K562 (cell line): ENCODE data around the gene MICAL2. TPM values are rescaled to one million over a fixed set of nuclear protein-coding genes. Genes with fewer than 3 reads are reported as not detected.

ENCODE experiments used
- AFF1 ChIP-seq, 2 experiments: fragments of 450-650 bp; IDR thresholded peaks; 2 replicates each; pipeline ENCODE4 v1.6.1; 2018; ENCODE audit warnings: mild to moderate bottlenecking in 2 of 2, low read depth in 1 of 2; ENCODE audit not compliant: partially characterized antibody in 2 of 2
- ATF3 ChIP-seq, 2 experiments: fragments of 450-650 bp in 1 of 2; sonication (generic) in 1 of 2; formaldehyde crosslinking in 1 of 2; IDR thresholded peaks in 1 of 2; conservative IDR thresholded peaks in 1 of 2; 2 replicates each; pipeline versions ENCODE4 v1.6.1 to v1.8.1; 2016 to 2023; ENCODE audit warnings: mild to moderate bottlenecking in 2 of 2, moderate library complexity in 2 of 2, inconsistent platforms in 1 of 2, missing genetic modification reagents in 1 of 2
- ATF7 ChIP-seq: fragments of 450-650 bp; IDR thresholded peaks from 2 replicates; pipeline ENCODE4 v1.7.1; 2014; ENCODE audit warnings: mild to moderate bottlenecking, moderate library complexity
- ELF4 ChIP-seq: fragments of 450-650 bp; formaldehyde crosslinking; IDR thresholded peaks from 2 replicates; pipeline ENCODE4 v1.4.0; 2022; ENCODE audit warnings: missing genetic modification characterization
- ETV6 ChIP-seq, 3 experiments: fragments of 150-350 bp in 1 of 3; sonication (generic) in 1 of 3; formaldehyde crosslinking in 1 of 3; IDR thresholded peaks; 2 replicates each; pipeline versions ENCODE4 v1.6.1 to v1.8.0; 2014 to 2022; ENCODE audit warnings: borderline replicate concordance in 2 of 3, low read depth in 2 of 3, antibody characterized with exemption in 1 of 3, low read length in 1 of 3, mild to moderate bottlenecking in 1 of 3, missing genetic modification reagents in 1 of 3
- HMG20B ChIP-seq: fragments of 250-450 bp; sonication (Bioruptor Pico); IDR thresholded peaks from 2 replicates; pipeline ENCODE4 v1.5.0; 2021; ENCODE audit warnings: mild to moderate bottlenecking
- NFATC3 ChIP-seq: fragments of 450-650 bp; IDR thresholded peaks from 2 replicates; pipeline ENCODE4 v1.6.1; 2017; ENCODE audit warnings: mild to moderate bottlenecking
- NKRF ChIP-seq: fragments of 450-650 bp; IDR thresholded peaks from 2 replicates; pipeline ENCODE4 v1.6.1; 2016; ENCODE audit warnings: borderline replicate concordance
- SMAD4 ChIP-seq: fragments of 250-450 bp; sonication (Bioruptor Pico); conservative IDR thresholded peaks from 2 replicates; pipeline ENCODE4 v1.8.0; 2021; ENCODE audit warnings: inconsistent platforms, mild to moderate bottlenecking, moderate library complexity
- SREBF2 ChIP-seq: sonication (generic); formaldehyde crosslinking; IDR thresholded peaks from 2 replicates; pipeline ENCODE4 v1.4.0; 2020; ENCODE audit warnings: mild to moderate bottlenecking, missing genetic modification reagents
- TBL1XR1 ChIP-seq, 2 experiments: IDR thresholded peaks; 2 replicates each; pipeline ENCODE4 v1.6.1; 2012; ENCODE audit warnings: improper control_type of control experiment in 2 of 2, low read length in 2 of 2, mild to moderate bottlenecking in 1 of 2
- VEZF1 ChIP-seq: fragments of 200-800 bp; sonication (Bioruptor generic); IDR thresholded peaks from 2 replicates; pipeline ENCODE4 v1.6.1; 2017; ENCODE audit warnings: missing genetic modification characterization, missing compliant biosample characterization
- ZNF507 ChIP-seq: conservative IDR thresholded peaks from 2 replicates; pipeline ENCODE4 v1.6.1; 2017; ENCODE audit warnings: missing genetic modification characterization, missing compliant biosample characterization
- ZNF589 ChIP-seq: fragments of 200-800 bp; sonication (Bioruptor generic); IDR thresholded peaks from 2 replicates; pipeline ENCODE4 v1.6.1; 2016; ENCODE audit warnings: low read depth, missing genetic modification characterization, missing compliant biosample characterization
- ZNF639 ChIP-seq, 2 experiments: fragments of 200-800 bp in 1 of 2; sonication (Bioruptor generic) in 1 of 2; sonication (generic) in 1 of 2; formaldehyde crosslinking in 1 of 2; IDR thresholded peaks in 1 of 2; conservative IDR thresholded peaks in 1 of 2; 2 replicates each; pipeline versions ENCODE4 v1.5.0 to v1.6.1; 2016 to 2020; ENCODE audit warnings: missing compliant biosample characterization in 1 of 2, missing genetic modification characterization in 1 of 2, missing genetic modification reagents in 1 of 2
- polyA plus RNA-seq, 8 experiments: library from polyadenylated mRNA; depleted of rRNA in 4 of 8; stranded (reverse) in 5 of 8; unstranded in 3 of 8; fragments of >200 nt; fragmentation: Nextera tagmentation in 2 of 8; fragmentation: Illumina TruSeq in 1 of 8; extraction: Ambion mirVana in 2 of 8; extraction: Trizol in 1 of 8; gene quantifications; 2 replicates each; pipeline versions ENCODE4 v1.2.1 to v1.2.3, GENCODE V29; 2011 to 2014; ENCODE audit warnings: inconsistent platforms in 1 of 8, missing spikeins in 1 of 8
- total RNA-seq, 7 experiments: library from RNA; depleted of rRNA in 6 of 7; stranded (reverse); fragments of >200 nt in 6 of 7; fragmentation: Illumina TruSeq in 2 of 7; extraction: Trizol in 2 of 7; gene quantifications; 2 replicates each; pipeline versions ENCODE4 v1.2.1 to v1.2.3, GENCODE V29; 2011 to 2021; ENCODE audit warnings: low replicate concordance in 1 of 7

The MICAL2 gene
- total and polyA plus RNA-seq, 9 of the 15 experiments (the other 6 are each of a cell fraction or from before 2014, with no cell fraction given) = 4.7 to 64.2 (median 33.6) TPM

- peak in 1 of 2 experiments; percentile 42 for TF ChIP-seq AFF1 (IDR thresholded peaks at IDR 0.05; ENCODE audit: low read depth in 1 of 2, partially characterized antibody in 2 of 2)
- TF ChIP-seq ATF3 (IDR thresholded peaks at IDR 0.05) = peak; percentile 44; the same call in 1 of the 2 replicates
- no peak for TF ChIP-seq ATF3 (CRISPR knock-in tag; conservative IDR thresholded peaks at IDR 0.05)
- peak; percentile 86 for TF ChIP-seq VEZF1
- no peak for TF ChIP-seq ZNF507 (tag)
- peak; percentile 25; the same call in 1 of the 2 replicates for TF ChIP-seq ELF4 (CRISPR knock-in tag)
- TF ChIP-seq ATF7 = peak; percentile 62
- 0 out of 2 replicates have a peak, but pooled peaks have one; percentile 30 for TF ChIP-seq NKRF
- TF ChIP-seq SREBF2 (CRISPR knock-in tag) = no peak
- no peak for TF ChIP-seq HMG20B
- 0 out of 2 replicates have a peak, but pooled peaks have one; percentile 65 for TF ChIP-seq NFATC3
- peak; percentile 83 for TF ChIP-seq SMAD4 (CRISPR knock-in tag)
- peak in 1 of 2 experiments; percentile 70; a peak in 2 of 4 replicates for TF ChIP-seq ZNF639 (CRISPR knock-in tag; conservative IDR thresholded peaks at IDR 0.05 in 1 of 2, IDR thresholded peaks at IDR 0.05 in 1 of 2)
- peak in 1 of 2 experiments; percentile 73; a peak in 2 of 4 replicates for TF ChIP-seq TBL1XR1 (IDR thresholded peaks at IDR 0.05; ENCODE audit: low read length in 2 of 2)
- TF ChIP-seq ETV6 (IDR thresholded peaks at IDR 0.05; ENCODE audit: borderline replicate concordance in 1 of 2, low read depth in 2 of 2, low read length in 1 of 2) = 0 out of 4 replicates have a peak, but pooled peaks of 1 of the 2 experiments have one; percentile 31
- no peak for TF ChIP-seq ETV6 (CRISPR knock-in tag; IDR thresholded peaks at IDR 0.05; ENCODE audit: borderline replicate concordance)
- no peak for TF ChIP-seq ZNF589 (CRISPR knock-in tag)
These were observed 6.1 kb downstream of the MICAL2 start (continued) for GRCh38 chr11:12116425-12117032.
